GM12891 (cell line): Measurements from ENCODE around the gene NAA20.

Experiments used
- PAX5 ChIP-seq: IDR thresholded peaks from 2 replicates; pipeline ENCODE4 v1.6.1; 2011; ENCODE audit warnings: low read length, moderate library complexity, mild to moderate bottlenecking; ENCODE audit not compliant: insufficient read depth, severe bottlenecking
- POLR2A ChIP-seq: IDR thresholded peaks from 2 replicates; pipeline ENCODE4 v1.6.1; 2011; ENCODE audit warnings: low read depth, low read length, control low read depth
- POLR2AphosphoS5 ChIP-seq: IDR thresholded peaks from 2 replicates; pipeline ENCODE4 v1.6.1; 2011; ENCODE audit warnings: low read depth, low read length, control low read depth
- POU2F2 ChIP-seq: IDR thresholded peaks from 2 replicates; pipeline ENCODE4 v1.6.1; 2011; ENCODE audit warnings: low read depth, mild to moderate bottlenecking, control low read depth, low read length, moderate library complexity
- SPI1 ChIP-seq: IDR thresholded peaks from 2 replicates; pipeline ENCODE4 v1.6.1; 2011; ENCODE audit warnings: low read depth, low read length, control low read depth
- TAF1 ChIP-seq: IDR thresholded peaks from 2 replicates; pipeline ENCODE4 v1.6.1; 2011; ENCODE audit warnings: low read depth, low read length, control low read depth

DNA sequence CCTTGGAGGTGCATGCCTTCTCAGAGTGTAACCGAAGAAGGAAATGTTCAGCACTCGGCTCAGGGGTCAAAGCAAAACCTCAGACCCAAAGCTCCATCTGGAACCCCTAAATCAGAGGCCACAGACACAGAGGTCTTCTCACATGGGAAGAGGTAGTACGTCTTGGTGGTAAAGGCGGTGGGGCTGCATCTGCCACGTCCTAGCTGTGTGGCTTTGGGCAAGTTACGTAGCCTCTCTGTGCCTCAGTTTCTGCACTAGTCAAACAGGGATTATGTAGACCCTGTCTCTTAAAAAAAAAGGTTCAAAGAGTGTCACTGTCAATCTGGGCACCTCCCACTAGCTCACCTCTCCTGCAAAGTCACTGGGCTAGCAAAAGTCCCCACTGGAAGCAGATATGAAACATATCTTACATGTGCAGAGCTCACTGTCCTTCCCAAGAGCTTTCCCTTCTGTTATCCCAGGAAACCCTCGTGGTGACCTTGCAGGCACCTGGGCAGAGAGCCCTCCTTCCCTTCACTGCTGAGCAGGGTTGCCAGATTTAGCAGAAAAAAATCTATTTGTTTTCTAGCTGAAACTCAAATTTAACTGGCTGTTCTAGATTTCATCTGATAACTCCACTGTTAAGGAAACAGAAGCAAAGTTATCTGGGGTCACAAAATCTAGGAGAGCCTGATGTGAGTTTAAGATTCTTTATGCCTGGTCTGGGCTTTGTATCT is 18.0 kb upstream of the NAA20 start:
- TF ChIP-seq POLR2AphosphoS5 (no peak), POLR2A (no peak), SPI1 (no peak), TAF1 (no peak), PAX5 (no peak), POU2F2 (no peak)
